ENCODE results near the gene LRRC36.

Gene LRRC36

GRCh38 chr16:67299269-67299668 is 27.3 kb upstream of the LRRC36 start:
- H3K9ac ChIP-seq: no peak overlapping the region
- no peaks in the 10 kb centered on the region for H3K4me1 ChIP-seq (ENCODE audit: low read depth, poor library complexity, severe bottlenecking)
- no peak overlapping the region for H3K27ac ChIP-seq
- no peaks in the 10 kb centered on the region for H3K79me2 ChIP-seq (ENCODE audit: insufficient read depth, low read depth)
- no peak overlapping the region for H2AFZ ChIP-seq (ENCODE audit: low read depth)
- no peaks in the 10 kb centered on the region for H4K20me1 ChIP-seq (ENCODE audit: insufficient read depth)
- no peaks in the 10 kb centered on the region; the same call in 1 of the 2 replicates for H3K27me3 ChIP-seq (ENCODE audit: insufficient read depth, low read depth)
- no peaks in the 10 kb centered on the region for H3K36me3 ChIP-seq (ENCODE audit: insufficient read depth)
- TF ChIP-seq, protein P1, sequence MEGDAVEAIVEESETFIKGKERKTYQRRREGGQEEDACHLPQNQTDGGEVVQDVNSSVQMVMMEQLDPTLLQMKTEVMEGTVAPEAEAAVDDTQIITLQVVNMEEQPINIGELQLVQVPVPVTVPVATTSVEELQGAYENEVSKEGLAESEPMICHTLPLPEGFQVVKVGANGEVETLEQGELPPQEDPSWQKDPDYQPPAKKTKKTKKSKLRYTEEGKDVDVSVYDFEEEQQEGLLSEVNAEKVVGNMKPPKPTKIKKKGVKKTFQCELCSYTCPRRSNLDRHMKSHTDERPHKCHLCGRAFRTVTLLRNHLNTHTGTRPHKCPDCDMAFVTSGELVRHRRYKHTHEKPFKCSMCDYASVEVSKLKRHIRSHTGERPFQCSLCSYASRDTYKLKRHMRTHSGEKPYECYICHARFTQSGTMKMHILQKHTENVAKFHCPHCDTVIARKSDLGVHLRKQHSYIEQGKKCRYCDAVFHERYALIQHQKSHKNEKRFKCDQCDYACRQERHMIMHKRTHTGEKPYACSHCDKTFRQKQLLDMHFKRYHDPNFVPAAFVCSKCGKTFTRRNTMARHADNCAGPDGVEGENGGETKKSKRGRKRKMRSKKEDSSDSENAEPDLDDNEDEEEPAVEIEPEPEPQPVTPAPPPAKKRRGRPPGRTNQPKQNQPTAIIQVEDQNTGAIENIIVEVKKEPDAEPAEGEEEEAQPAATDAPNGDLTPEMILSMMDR (conservative IDR thresholded peaks at IDR 0.05; ENCODE audit: low read depth, low read length): no peak
- H3K4me3 ChIP-seq (IDR thresholded peaks at IDR 0.05; ENCODE audit: insufficient read depth, low read depth, low read length): no peak overlapping the region
- H3K4me2 ChIP-seq: no peak overlapping the region

DNA sequence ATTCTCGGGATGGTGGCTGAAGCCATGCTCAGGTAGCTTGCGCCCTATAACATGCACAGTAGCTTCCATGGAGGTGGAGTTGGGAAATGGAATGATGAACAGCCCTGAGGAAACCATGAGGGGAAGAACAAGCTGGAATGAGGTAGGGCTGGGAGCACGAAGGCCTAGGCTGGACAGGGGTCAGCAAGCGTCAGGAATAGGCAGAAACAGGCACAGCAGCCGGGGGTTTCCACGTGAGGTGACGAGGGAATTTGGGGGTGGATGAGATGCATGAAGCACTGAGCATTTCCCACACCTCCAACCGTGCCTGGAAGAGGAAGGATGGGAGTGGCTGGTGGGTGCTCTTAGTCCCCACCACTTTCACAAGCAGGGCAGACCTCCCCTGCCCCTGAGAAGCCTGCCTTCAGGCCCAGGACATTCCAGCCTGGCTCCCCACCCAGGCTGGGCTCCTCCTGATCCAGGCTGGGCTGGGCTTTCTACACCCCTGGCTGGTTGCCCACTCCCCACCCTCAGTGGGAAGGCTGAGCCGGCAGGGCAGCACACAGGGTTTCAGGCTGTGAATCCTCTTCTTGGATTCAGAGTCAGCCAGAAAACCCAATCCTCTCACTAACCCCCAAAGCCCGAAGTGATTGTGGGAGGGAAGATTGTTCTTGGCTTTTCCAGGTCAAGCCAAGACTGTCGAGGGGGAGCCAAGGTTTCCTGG is 25.4 kb upstream of the LRRC36 start:
- Histone ChIP-seq H2AFZ (ENCODE audit: low read depth) (no peak overlapping the region), H3K9ac (no peak overlapping the region), H3K4me2 (no peak overlapping the region), H3K27me3 (ENCODE audit: insufficient read depth, low read depth) (no peaks in the 10 kb centered on the region), H4K20me1 (ENCODE audit: insufficient read depth) (no peaks in the 10 kb centered on the region), H3K4me3 (IDR thresholded peaks at IDR 0.05; ENCODE audit: insufficient read depth, low read depth, low read length) (no peak overlapping the region), H3K36me3 (ENCODE audit: insufficient read depth) (no peaks in the 10 kb centered on the region), H3K4me1 (ENCODE audit: low read depth, poor library complexity, severe bottlenecking) (no peaks in the 10 kb centered on the region), H3K79me2 (ENCODE audit: insufficient read depth, low read depth) (no peaks in the 10 kb centered on the region), H3K27ac (no peak overlapping the region)
- TF ChIP-seq, protein P1 (conservative IDR thresholded peaks at IDR 0.05; ENCODE audit: low read depth, low read length): no peak

- Histone ChIP-seq H4K20me1 (ENCODE audit: insufficient read depth) (no peaks in the 10 kb centered on the region), H3K4me1 (ENCODE audit: low read depth, poor library complexity, severe bottlenecking) (no peaks in the 10 kb centered on the region), H3K27me3 (ENCODE audit: insufficient read depth, low read depth) (no peaks in the 10 kb centered on the region), H3K79me2 (ENCODE audit: insufficient read depth, low read depth) (no peaks in the 10 kb centered on the region), H3K4me3 (IDR thresholded peaks at IDR 0.05; ENCODE audit: insufficient read depth, low read depth, low read length) (no peak overlapping the region), H3K27ac (no peak overlapping the region), H3K4me2 (no peak overlapping the region), H2AFZ (ENCODE audit: low read depth) (no peak overlapping the region), H3K9ac (no peak overlapping the region), H3K36me3 (ENCODE audit: insufficient read depth) (no peaks in the 10 kb centered on the region)
- TF ChIP-seq, protein P1 (conservative IDR thresholded peaks at IDR 0.05; ENCODE audit: low read depth, low read length): no peak
Observed at GRCh38 chr16:67302076-67302475, 24.5 kb upstream of the LRRC36 start.

DNA sequence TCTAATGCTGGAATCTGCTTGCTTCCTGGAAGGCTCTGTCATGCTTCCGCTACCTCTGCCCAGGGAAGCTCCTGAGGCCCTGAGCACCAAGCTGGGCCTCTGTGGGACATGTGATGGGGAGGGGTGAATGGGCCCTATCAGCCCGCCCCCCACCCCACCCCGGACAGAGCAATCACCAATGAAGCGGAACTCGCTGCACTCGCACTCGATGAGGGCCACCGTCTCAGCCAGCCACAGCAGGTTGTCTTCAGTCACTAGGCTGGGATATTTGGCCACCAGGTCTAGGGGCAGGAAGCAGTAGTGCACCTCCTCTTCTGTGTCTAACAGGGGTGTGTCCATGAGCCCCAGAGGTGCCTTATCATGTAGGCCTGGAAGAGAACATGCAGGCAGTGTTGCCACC is 23.6 kb upstream of the LRRC36 start:
- Histone ChIP-seq H4K20me1 (ENCODE audit: insufficient read depth) (no peaks in the 10 kb centered on the region), H3K27ac (no peak overlapping the region), H3K36me3 (ENCODE audit: insufficient read depth) (no peaks in the 10 kb centered on the region), H3K27me3 (ENCODE audit: insufficient read depth, low read depth) (no peaks in the 10 kb centered on the region), H3K9ac (no peak overlapping the region), H3K4me2 (no peak overlapping the region), H3K4me3 (IDR thresholded peaks at IDR 0.05; ENCODE audit: insufficient read depth, low read depth, low read length) (no peak overlapping the region), H3K4me1 (ENCODE audit: low read depth, poor library complexity, severe bottlenecking) (no peaks in the 10 kb centered on the region), H2AFZ (ENCODE audit: low read depth) (no peak overlapping the region), H3K79me2 (ENCODE audit: insufficient read depth, low read depth) (no peaks in the 10 kb centered on the region)
- TF ChIP-seq, protein P1 (conservative IDR thresholded peaks at IDR 0.05; ENCODE audit: low read depth, low read length): no peak

All from KMS-11 (cell line).